PFSK-1 (cell line): Measurements from ENCODE around the gene ZNF710.

Experiments
- FOXP2 ChIP-seq: optimal IDR thresholded peaks from 2 replicates; pipeline ENCODE3; 2011; ENCODE audit warnings: borderline replicate concordance, control low read depth, inconsistent platforms; ENCODE audit not compliant: insufficient read depth; ENCODE audit errors: extremely low read length, extremely low read depth
- POLR2AphosphoS5 ChIP-seq: IDR thresholded peaks from 2 replicates; pipeline ENCODE4 v1.6.1; 2012; ENCODE audit warnings: low read depth, mild to moderate bottlenecking, control low read depth, low read length, moderate library complexity
- SIN3A ChIP-seq: IDR thresholded peaks from 2 replicates; pipeline ENCODE4 v1.6.1; 2012; ENCODE audit warnings: mild to moderate bottlenecking, low read length, moderate library complexity, borderline replicate concordance; ENCODE audit not compliant: insufficient read depth
- TAF1 ChIP-seq: IDR thresholded peaks from 2 replicates; pipeline ENCODE4 v1.6.1; 2012; ENCODE audit warnings: low read length, control low read depth, borderline replicate concordance; ENCODE audit not compliant: insufficient read depth
- TF ChIP-seq, protein P1 (sequence below), 2 experiments: IDR thresholded peaks; 2 replicates each; pipeline versions ENCODE4 v1.6.1 to v1.8.0; 2011 to 2012; ENCODE audit warnings: low read depth in 2 of 2, low read length in 2 of 2, control low read depth in 1 of 2, inconsistent platforms in 1 of 2, mild to moderate bottlenecking in 1 of 2, moderate library complexity in 1 of 2; ENCODE audit not compliant: insufficient read depth in 1 of 2

Gene ZNF710

DNA sequence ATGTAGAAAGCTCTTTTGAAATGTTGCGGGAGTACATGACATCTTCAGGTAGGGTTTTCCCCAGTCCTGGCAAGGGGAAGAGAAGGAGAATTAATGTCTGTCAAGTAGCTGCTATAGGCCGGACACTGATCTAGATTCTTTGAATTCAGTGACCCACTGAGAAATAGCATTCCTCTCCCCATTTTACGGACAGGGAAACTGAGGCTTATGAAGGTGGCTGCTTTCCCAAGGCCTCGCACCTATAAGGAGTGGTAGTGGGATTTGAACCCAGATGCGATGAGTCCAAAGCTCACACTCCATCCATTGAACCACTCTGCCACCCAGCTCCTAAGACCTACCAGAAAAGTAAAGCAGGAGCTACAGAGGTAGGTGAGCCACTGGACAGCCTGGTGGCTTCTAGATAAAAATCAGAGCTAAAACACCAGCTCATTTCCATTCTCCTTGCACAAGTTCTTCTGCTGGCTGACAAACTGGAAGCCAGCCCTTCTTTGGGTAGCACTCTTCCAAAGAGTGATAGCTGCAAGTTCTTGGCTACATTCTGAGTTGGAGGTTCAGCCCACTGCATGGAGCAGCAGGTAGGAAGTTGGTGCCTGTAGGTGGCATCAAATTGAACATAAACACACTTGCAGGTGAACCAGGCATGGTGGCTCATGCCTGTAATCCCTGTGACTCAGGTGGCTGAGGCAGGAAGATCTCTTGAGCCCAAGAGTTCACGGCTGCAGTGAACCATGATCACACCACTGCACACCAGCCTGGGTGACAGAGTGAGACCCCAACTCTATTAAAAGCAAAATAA is 22.0 kb downstream of the ZNF710 start:
- no peak for TF ChIP-seq TAF1
- no peak for TF ChIP-seq SIN3A
- TF ChIP-seq, protein P1, sequence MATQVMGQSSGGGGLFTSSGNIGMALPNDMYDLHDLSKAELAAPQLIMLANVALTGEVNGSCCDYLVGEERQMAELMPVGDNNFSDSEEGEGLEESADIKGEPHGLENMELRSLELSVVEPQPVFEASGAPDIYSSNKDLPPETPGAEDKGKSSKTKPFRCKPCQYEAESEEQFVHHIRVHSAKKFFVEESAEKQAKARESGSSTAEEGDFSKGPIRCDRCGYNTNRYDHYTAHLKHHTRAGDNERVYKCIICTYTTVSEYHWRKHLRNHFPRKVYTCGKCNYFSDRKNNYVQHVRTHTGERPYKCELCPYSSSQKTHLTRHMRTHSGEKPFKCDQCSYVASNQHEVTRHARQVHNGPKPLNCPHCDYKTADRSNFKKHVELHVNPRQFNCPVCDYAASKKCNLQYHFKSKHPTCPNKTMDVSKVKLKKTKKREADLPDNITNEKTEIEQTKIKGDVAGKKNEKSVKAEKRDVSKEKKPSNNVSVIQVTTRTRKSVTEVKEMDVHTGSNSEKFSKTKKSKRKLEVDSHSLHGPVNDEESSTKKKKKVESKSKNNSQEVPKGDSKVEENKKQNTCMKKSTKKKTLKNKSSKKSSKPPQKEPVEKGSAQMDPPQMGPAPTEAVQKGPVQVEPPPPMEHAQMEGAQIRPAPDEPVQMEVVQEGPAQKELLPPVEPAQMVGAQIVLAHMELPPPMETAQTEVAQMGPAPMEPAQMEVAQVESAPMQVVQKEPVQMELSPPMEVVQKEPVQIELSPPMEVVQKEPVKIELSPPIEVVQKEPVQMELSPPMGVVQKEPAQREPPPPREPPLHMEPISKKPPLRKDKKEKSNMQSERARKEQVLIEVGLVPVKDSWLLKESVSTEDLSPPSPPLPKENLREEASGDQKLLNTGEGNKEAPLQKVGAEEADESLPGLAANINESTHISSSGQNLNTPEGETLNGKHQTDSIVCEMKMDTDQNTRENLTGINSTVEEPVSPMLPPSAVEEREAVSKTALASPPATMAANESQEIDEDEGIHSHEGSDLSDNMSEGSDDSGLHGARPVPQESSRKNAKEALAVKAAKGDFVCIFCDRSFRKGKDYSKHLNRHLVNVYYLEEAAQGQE (IDR thresholded peaks at IDR 0.05; ENCODE audit: insufficient read depth in 1 of 2, low read depth in 2 of 2, low read length in 2 of 2), result no peak
- TF ChIP-seq FOXP2, result no peak
- no peak for TF ChIP-seq POLR2AphosphoS5

DNA sequence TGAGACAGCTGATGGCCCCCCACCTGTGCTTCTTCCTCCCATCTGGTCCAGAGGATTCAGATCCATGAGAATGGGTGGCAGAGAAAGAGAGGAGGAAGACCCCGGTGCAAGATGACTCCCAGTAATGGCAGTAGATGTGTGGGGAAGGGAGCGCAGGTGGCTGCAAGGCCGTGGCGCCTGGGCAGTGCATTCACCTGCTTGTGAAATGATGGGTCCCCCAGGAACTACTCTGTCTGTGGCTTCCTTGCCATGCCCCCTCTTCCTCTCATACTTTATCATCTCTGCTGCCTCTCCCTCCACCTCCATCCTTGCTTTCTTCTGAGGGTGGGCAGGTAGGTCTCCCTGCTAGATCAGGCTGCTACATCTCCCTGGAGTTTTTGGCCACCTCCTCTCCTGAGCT is 23.3 kb downstream of the ZNF710 start:
- TF ChIP-seq, protein P1 (IDR thresholded peaks at IDR 0.05; ENCODE audit: insufficient read depth in 1 of 2, low read depth in 2 of 2, low read length in 2 of 2), result no peak
- TF ChIP-seq FOXP2 (no peak), TAF1 (no peak), POLR2AphosphoS5 (no peak), SIN3A (no peak)

DNA sequence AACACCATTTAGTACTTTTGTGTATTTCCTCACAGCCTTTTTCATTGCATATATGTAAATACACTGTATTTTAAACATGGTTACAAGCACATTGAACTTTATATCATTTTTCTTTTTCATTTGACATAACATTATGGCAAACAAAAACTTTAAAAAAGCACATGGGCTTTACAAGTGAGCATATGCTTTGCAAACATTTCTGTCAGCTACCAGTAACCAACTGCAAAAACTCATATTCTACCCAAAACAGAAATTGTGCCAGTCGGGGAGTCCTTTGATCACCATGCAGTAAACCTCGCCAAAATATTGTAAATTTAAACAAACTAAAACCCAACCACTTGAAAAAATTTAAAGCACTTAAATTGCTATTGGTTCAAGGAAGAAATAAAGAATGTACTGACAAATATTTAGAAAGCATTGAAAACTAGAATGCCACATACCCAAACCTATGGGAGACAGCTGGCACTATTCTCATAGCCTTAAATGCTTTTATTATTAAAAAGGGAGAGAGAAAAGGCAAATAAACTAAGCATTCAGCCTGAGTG is 24.4 kb downstream of the ZNF710 start:
- TF ChIP-seq TAF1 (no peak), FOXP2 (no peak), POLR2AphosphoS5 (no peak), SIN3A (no peak)
- TF ChIP-seq, protein P1 (IDR thresholded peaks at IDR 0.05; ENCODE audit: insufficient read depth in 1 of 2, low read depth in 2 of 2, low read length in 2 of 2), result no peak

DNA sequence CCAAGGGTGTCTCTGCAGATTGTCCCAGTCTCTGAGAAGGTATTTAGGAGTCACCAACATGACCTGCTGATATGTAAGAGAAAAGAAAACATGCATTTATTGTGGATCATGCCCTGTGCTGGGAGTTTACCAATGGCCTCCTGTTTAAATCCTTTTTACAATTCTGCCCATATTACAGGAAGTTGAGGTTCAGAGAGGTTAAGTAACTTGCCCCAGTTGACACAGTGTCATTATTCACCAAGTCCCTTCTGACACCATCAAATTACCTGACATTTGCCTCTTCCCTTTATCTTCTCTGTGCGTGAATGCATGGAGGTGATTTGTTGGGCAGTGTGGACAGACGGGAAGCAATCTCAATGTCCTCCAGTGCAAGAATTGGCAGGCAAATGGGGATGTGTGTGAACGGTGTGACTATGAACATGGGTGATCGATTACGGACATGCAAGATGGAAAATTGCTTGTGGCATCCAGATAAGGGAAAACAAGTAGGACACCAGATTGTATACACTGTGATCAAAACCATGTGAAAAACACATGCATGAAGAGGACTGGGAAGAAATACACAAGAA is 27.3 kb downstream of the ZNF710 start:
- no peak for TF ChIP-seq SIN3A
- TF ChIP-seq TAF1, result no peak
- no peak for TF ChIP-seq FOXP2
- TF ChIP-seq POLR2AphosphoS5, result no peak
- TF ChIP-seq, protein P1 (IDR thresholded peaks at IDR 0.05; ENCODE audit: insufficient read depth in 1 of 2, low read depth in 2 of 2, low read length in 2 of 2), result no peak
